OCI-LY1 (cell line): ENCODE measurements around the gene ACAA2.

Experiments
- EZH2 ChIP-seq: fragments of 200-600 bp; sonication (generic), shearing (Covaris generic); IDR thresholded peaks from 2 replicates; pipeline ENCODE4 v1.8.0; 2017; ENCODE audit warnings: borderline replicate concordance, mixed run types, mild to moderate bottlenecking, antibody characterized with exemption, low read length, moderate library complexity, mixed read lengths
- TF ChIP-seq, protein P1 (sequence below): fragments of 200-600 bp; sonication (generic), shearing (Covaris generic); IDR thresholded peaks from 2 replicates; pipeline ENCODE4 v1.5.1; 2017; ENCODE audit warnings: mild to moderate bottlenecking, antibody characterized with exemption, low read length, moderate library complexity, mixed read lengths

GRCh38 chr18:49815927-49816326 is 2.6 kb upstream of the ACAA2 start:
- TF ChIP-seq, protein P1, sequence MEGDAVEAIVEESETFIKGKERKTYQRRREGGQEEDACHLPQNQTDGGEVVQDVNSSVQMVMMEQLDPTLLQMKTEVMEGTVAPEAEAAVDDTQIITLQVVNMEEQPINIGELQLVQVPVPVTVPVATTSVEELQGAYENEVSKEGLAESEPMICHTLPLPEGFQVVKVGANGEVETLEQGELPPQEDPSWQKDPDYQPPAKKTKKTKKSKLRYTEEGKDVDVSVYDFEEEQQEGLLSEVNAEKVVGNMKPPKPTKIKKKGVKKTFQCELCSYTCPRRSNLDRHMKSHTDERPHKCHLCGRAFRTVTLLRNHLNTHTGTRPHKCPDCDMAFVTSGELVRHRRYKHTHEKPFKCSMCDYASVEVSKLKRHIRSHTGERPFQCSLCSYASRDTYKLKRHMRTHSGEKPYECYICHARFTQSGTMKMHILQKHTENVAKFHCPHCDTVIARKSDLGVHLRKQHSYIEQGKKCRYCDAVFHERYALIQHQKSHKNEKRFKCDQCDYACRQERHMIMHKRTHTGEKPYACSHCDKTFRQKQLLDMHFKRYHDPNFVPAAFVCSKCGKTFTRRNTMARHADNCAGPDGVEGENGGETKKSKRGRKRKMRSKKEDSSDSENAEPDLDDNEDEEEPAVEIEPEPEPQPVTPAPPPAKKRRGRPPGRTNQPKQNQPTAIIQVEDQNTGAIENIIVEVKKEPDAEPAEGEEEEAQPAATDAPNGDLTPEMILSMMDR = no peak
- no peak for TF ChIP-seq EZH2
